OCI-LY1 (cell line): ENCODE data around the gene LRRC8D.
A peak's percentile ranks its signal among the peaks of the same experiment; 100 is the strongest.

ENCODE experiments used
- H2AFZ ChIP-seq: fragments of 200-600 bp; sonication (generic), shearing (Covaris generic); 2 replicates; pipeline ENCODE4 v1.6.0; 2014; ENCODE audit warnings: antibody characterized with exemption, mild to moderate bottlenecking, low read length
- H3F3A ChIP-seq: fragments of 200-600 bp; sonication (generic), shearing (Covaris generic); 2 replicates; pipeline ENCODE4 v1.6.0; 2014; ENCODE audit warnings: mild to moderate bottlenecking, antibody characterized with exemption, low read length, moderate library complexity; ENCODE audit not compliant: insufficient read depth
- H3K27ac ChIP-seq: fragments of 200-600 bp; sonication (generic); 2 replicates; pipeline ENCODE4 v1.5.1; 2014; ENCODE audit warnings: low read length, mixed run types, mild to moderate bottlenecking, low read depth; ENCODE audit not compliant: poor library complexity, severe bottlenecking
- H3K27me3 ChIP-seq: fragments of 200-600 bp; sonication (generic); 2 replicates; pipeline ENCODE4 v1.6.0; 2014; ENCODE audit warnings: antibody characterized with exemption, mild to moderate bottlenecking, low read length, moderate library complexity; ENCODE audit not compliant: insufficient read depth
- H3K36me3 ChIP-seq: fragments of 200-600 bp; sonication (generic); 2 replicates; pipeline ENCODE4 v1.6.1; 2014; ENCODE audit warnings: mild to moderate bottlenecking, antibody characterized with exemption, low read length, moderate library complexity, mixed read lengths; ENCODE audit not compliant: insufficient read depth
- H3K4me1 ChIP-seq: fragments of 200-600 bp; sonication (generic); 2 replicates; pipeline ENCODE4 v1.5.1; 2014; ENCODE audit warnings: mild to moderate bottlenecking, low read length, moderate library complexity; ENCODE audit not compliant: insufficient read depth, severe bottlenecking
- H3K4me2 ChIP-seq: fragments of 200-600 bp; sonication (generic), shearing (Covaris generic); 2 replicates; pipeline ENCODE4 v1.6.1; 2014; ENCODE audit warnings: low read length
- H3K4me3 ChIP-seq: fragments of 200-600 bp; sonication (generic); 2 replicates; pipeline ENCODE4 v1.5.1; 2014; ENCODE audit warnings: low read length, low read depth, mild to moderate bottlenecking, mixed read lengths; ENCODE audit not compliant: poor library complexity, severe bottlenecking
- H3K79me2 ChIP-seq: fragments of 200-600 bp; shearing (Covaris generic); 2 replicates; pipeline ENCODE4 v1.6.1; 2016; ENCODE audit warnings: mixed run types, low read length, mixed read lengths; ENCODE audit not compliant: insufficient read depth
- H3K9ac ChIP-seq: fragments of 200-600 bp; sonication (generic), shearing (Covaris generic); 2 replicates; pipeline ENCODE4 v1.6.1; 2014; ENCODE audit warnings: mild to moderate bottlenecking, low read length, mixed read lengths
- H3K9me2 ChIP-seq: fragments of 200-600 bp; sonication (generic), shearing (Covaris generic); 2 replicates; pipeline ENCODE4 v1.6.1; 2014; ENCODE audit warnings: low read depth, mild to moderate bottlenecking, low read length, mixed read lengths
- H3K9me3 ChIP-seq: fragments of 200-600 bp; shearing (Covaris generic); 2 replicates; pipeline ENCODE4 v1.6.1; 2014; ENCODE audit warnings: low read length, mixed read lengths
- H4K20me1 ChIP-seq: fragments of 200-600 bp; sonication (generic), shearing (Covaris generic); 2 replicates; pipeline ENCODE4 v1.6.0; 2016; ENCODE audit warnings: mild to moderate bottlenecking, low read length; ENCODE audit not compliant: insufficient read depth
- CTCF ChIP-seq: fragments of 200-600 bp; sonication (generic), shearing (Covaris generic); IDR thresholded peaks from 2 replicates; pipeline ENCODE4 v1.5.1; 2017; ENCODE audit warnings: mild to moderate bottlenecking, antibody characterized with exemption, low read length, moderate library complexity, mixed read lengths
- EZH2 ChIP-seq: fragments of 200-600 bp; sonication (generic), shearing (Covaris generic); IDR thresholded peaks from 2 replicates; pipeline ENCODE4 v1.8.0; 2017; ENCODE audit warnings: borderline replicate concordance, mixed run types, mild to moderate bottlenecking, antibody characterized with exemption, low read length, moderate library complexity, mixed read lengths

The LRRC8D gene

GRCh38 chr1:89802841-89803240 lies 18.0 kb upstream of the LRRC8D start:
- TF ChIP-seq EZH2 (no peak), CTCF (no peak)

GRCh38 chr1:89804642-89805237 lies 16.1 kb upstream of the LRRC8D start:
- H3F3A ChIP-seq = no peaks in the 10 kb centered on the region
- H3K9me2 ChIP-seq = no peaks in the 10 kb centered on the region
- H3K36me3 ChIP-seq = no peaks in the 10 kb centered on the region
- no peaks in the 10 kb centered on the region for H3K9me3 ChIP-seq
- no peak overlapping the region for H3K9ac ChIP-seq
- H3K79me2 ChIP-seq = no peaks in the 10 kb centered on the region
- H2AFZ ChIP-seq = no peak overlapping the region
- no peak overlapping the region for H3K4me2 ChIP-seq
- no peaks in the 10 kb centered on the region for H3K27me3 ChIP-seq
- H3K4me1 ChIP-seq = no peaks in the 10 kb centered on the region
- H3K4me3 ChIP-seq = no peak overlapping the region
- H4K20me1 ChIP-seq = no peaks in the 10 kb centered on the region
- no peak for TF ChIP-seq EZH2
- TF ChIP-seq CTCF = peak; percentile 93
- H3K27ac ChIP-seq = no peak overlapping the region

More at GRCh38 chr1:89802841-89803240, 18.0 kb upstream of the LRRC8D start:
- Histone ChIP-seq H3K27me3 (no peaks in the 10 kb centered on the region), H3K4me1 (no peaks in the 10 kb centered on the region), H3K4me2 (no peak overlapping the region), H3K4me3 (no peak overlapping the region), H4K20me1 (no peaks in the 10 kb centered on the region), H2AFZ (no peak overlapping the region), H3K36me3 (no peaks in the 10 kb centered on the region), H3K27ac (no peak overlapping the region), H3K9me2 (no peaks in the 10 kb centered on the region), H3K79me2 (no peaks in the 10 kb centered on the region), H3K9me3 (no peaks in the 10 kb centered on the region), H3F3A (no peaks in the 10 kb centered on the region), H3K9ac (no peak overlapping the region)

GRCh38 chr1:89806616-89807015 lies 14.2 kb upstream of the LRRC8D start:
- Histone ChIP-seq H3K4me3 (no peak overlapping the region), H3K9me3 (no peaks in the 10 kb centered on the region), H4K20me1 (no peaks in the 10 kb centered on the region), H3K36me3 (no peaks in the 10 kb centered on the region), H2AFZ (no peak overlapping the region), H3F3A (no peaks in the 10 kb centered on the region), H3K4me2 (no peak overlapping the region), H3K9me2 (no peaks in the 10 kb centered on the region), H3K4me1 (no peaks in the 10 kb centered on the region), H3K9ac (no peak overlapping the region), H3K27me3 (no peaks in the 10 kb centered on the region), H3K27ac (no peak overlapping the region), H3K79me2 (no peaks in the 10 kb centered on the region)
- TF ChIP-seq CTCF = no peak
- TF ChIP-seq EZH2 = no peak
